Measurements from ENCODE around the gene NARS2. TPM values are rescaled to one million over a fixed set of nuclear protein-coding genes. Genes with fewer than 3 reads are reported as not detected.

Gene NARS2
- polyA plus RNA-seq, 5 donors, result 22.1 to 36.7 (median 32.3) TPM

GRCh38 chr11:78416285-78417174, 158.1 kb downstream of the NARS2 start:
- DNase-seq, result peak; percentile 84 to 85

GRCh38 chr11:78415338-78415737, 159.3 kb downstream of the NARS2 start:
- no peak for DNase-seq

DNA sequence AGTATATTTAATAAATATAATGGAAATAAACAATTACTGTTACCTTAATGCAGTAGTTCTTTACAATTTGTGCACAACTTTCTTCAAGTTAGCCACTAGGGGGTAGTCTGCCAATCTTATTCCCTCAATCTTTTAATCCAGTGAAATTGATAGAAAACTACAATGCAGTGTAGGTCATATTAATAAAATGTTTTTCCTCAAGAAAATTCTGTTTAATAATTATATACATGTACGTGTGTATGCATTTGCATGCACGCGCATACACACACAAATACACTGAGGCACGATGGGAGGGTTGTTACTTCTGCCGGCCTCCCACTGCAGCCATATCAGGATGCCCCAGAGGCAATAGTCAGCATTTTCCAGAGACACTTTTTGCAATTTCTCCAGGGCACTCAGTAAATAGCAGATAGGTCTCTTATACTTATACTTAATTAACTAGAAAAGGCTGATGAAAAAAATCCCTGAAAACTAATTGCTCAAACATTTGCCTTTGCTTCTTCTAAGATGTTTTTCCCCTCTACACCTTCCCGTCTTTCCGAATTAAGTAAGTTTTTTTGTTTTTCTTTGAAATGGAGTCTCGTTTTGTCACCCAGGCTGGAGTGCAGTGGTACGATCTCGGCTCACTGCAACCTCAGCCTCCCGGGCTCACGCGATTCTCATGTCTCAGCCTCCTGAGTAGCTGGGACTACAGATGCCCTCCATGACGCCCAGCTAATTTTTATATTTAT, 160.2 kb downstream of the NARS2 start:
- DNase-seq, result no peak

GRCh38 chr11:78408619-78409018, 166.0 kb downstream of the NARS2 start:
- no peak for DNase-seq

GRCh38 chr11:78406568-78407196, 168.0 kb downstream of the NARS2 start:
- DNase-seq, result no peak

- DNase-seq, result no peak
Observed at GRCh38 chr11:78405805-78406204, 168.9 kb downstream of the NARS2 start.

DNA sequence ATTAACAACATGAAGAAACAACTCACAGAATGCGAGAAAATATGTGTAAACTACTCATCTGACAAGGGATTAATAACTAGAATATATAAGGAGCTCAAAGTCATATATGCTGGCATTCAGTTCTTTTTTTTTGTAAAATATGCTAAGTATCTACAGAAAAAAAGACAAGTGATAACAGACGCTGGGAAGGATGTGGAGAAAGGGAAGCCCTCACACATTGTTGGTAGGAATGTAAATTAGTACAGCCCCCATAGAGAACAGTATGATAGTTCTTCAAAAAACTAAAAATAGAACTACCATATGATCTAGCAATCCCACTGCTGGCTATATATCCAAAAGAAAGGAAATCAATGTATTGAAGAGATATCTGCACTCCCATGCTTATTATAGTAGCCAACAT, 170.9 kb downstream of the NARS2 start:
- no peak for DNase-seq

DNA sequence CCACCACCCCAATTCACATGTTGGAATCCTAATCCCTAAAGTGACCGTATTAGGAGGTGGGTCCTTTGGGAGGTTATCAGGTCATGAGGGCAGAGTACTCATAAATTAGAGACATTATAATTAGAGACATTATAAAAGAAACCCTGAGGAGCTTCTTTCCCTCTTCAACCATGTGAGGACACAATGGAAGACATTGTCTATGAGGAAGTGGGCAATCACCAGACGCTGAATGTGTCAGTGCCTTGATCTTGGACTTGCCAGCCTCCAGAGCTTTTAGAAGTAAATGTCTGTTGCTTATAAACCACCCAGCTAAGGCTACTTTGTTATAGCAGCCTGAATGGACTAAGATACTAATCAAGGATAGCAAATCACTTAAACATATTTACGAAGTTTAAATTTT, 171.8 kb downstream of the NARS2 start:
- no peak for DNase-seq

DNA sequence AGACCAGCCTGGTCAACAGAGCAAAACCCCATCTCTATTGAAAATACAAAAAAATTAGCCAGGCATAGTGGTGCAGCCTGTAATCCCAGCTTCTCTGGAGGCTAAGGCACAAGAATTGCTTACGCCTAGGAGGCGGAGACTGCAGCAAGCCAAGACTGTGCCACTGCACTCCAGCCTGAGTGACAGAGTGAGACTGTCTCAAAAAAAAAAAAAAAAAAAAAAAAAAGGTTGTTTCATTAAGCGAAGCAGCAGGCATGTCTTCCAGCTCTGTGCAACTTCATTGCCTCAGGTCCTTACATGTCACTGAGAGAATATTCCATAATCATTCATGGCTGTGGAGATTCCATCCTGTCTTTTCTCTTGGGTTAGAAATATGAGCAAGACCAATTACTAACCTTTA, 174.0 kb downstream of the NARS2 start:
- no peak for DNase-seq

GRCh38 chr11:78400116-78400515, 174.5 kb downstream of the NARS2 start:
- DNase-seq, result no peak

DNA sequence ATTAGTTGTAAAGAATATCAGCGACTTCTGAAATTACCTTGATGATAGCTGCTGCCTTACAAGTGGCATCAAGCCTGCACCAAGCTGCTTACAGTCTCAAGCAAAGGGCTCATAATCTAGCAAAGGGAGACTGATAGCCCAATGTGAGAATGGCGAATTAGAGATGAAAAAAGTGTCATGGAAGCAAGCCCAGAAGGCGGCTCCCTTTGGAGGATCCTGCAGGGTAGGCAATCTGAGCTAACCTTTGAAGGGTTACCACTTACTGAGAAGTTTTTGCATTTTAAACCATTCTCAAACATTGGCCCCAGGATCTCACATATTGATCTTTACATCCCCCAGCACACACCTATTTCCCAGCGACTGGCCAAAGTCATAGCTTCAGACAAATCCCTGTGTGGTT, 175.5 kb downstream of the NARS2 start:
- DNase-seq, result no peak

DNA sequence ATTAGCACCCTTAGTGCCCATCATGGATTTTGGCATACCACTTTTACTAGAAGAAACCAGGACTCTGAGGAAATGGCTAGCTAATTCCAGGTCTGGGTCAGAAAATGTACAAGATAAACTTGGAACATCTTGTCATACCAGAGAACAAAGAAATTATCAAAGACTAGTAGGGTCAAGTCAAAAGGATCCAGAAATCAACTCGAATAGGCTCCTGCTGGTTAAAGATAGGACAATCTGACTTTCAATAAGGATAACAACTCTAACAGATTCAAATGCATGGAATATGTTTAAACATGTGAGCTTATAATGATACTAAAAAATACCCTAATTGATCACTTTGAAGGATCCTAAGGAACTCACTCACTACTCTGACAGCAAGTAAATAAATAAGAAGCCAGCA, 175.9 kb downstream of the NARS2 start:
- no peak for DNase-seq

DNA sequence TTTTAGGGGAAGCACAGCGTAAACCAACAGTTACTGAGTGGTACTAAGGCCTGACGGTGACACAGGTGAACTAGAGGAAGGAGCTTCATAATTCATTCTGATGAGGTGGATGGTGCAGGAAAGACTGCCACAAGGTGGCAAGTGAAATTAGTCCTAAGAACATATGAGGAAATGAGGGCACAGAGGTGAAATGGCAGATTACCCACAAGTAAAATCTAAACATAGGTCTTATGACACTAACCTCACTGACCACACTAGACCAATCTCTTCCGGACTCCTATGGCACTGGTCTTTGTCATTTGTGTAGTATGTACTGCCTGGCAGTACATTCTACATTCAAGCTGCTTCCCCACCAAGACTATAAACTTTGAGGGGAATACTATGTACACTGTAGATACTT, 177.3 kb downstream of the NARS2 start:
- DNase-seq, result no peak

- DNase-seq, result no peak
Observed at GRCh38 chr11:78395597-78395996, 179.1 kb downstream of the NARS2 start.

GRCh38 chr11:78392854-78393253, 181.8 kb downstream of the NARS2 start:
- DNase-seq, result no peak

GRCh38 chr11:78391424-78391823, 183.2 kb downstream of the NARS2 start:
- no peak for DNase-seq

DNA sequence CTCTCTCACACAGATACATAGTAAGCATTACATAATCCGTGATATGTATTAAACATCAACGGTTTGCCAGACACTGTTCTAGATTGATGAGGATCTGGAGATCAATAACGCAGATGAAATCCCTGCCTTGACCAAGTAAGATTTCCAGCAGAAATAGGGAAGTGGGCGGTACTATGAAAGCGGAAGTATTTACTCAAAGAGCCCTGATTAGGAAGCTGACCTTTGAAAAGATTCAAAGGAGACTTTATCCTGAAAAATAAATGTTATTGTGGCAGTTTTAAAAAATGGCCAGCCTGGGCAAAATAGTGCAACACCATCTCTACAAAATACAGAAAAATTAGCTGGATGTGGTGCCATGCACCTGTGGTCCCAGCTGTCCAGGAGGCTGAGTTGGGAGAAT, 183.9 kb downstream of the NARS2 start:
- DNase-seq, result no peak

DNA sequence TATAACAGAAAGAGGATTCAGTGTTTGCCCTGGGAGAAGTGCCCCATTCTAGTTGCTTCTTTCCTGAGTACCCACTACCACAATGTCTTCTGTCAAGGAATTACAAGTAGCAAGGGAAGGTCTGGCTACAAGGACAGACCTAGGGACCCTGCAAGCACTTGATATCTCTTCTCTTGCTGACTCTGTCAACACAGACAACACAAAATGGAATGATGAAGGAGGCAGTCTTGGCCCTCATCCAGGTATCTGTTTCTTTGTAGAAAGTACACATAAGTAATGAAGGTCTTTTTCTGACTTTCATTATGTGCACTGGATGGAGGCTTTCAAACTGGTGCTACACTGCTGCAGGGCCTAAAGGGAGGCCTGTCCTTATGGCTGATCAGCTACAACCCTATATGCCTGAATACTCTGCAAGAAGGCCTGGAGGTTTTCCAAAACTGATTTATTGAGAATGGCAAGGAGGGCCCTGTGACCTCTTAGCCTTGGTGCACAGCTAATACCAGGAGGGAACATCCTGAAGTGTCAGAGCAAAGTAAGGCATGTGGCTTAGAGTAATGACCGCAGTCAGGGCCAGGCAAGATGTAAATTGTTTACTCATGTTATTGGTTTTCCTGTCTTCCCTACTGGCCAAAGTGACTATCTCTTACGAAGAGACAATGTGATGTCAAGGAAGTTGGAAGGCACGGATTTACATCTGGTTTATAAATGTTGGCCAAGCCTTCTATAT, 188.3 kb downstream of the NARS2 start:
- no peak for DNase-seq
